H9 (cell line): ENCODE data around the gene PMEPA1. TPM values are rescaled to one million over a fixed set of nuclear protein-coding genes. Genes with fewer than 3 reads are reported as not detected.
A peak's percentile ranks its signal among the peaks of the same experiment; 100 is the strongest.

Experiments used
- DNase-seq: peaks from one replicate; pipeline ENCODE4 v3.0.0-alpha.2; 2017
- H2AFZ ChIP-seq: one replicate; pipeline ENCODE4 v1.6.1; 2013; ENCODE audit warnings: mild to moderate bottlenecking, low read length, control low read depth, moderate library complexity
- H2AK5ac ChIP-seq: 2 replicates; pipeline ENCODE4 v1.6.1; 2013; ENCODE audit warnings: low read length, control low read depth, mixed read lengths; ENCODE audit not compliant: insufficient read length
- H2BK120ac ChIP-seq: one replicate; pipeline ENCODE4 v1.6.1; 2013; ENCODE audit warnings: low read depth, mild to moderate bottlenecking, low read length, control low read depth, inconsistent platforms; ENCODE audit not compliant: poor library complexity, severe bottlenecking
- H2BK12ac ChIP-seq: 2 replicates; pipeline ENCODE4 v1.6.1; 2013; ENCODE audit warnings: low read length, control low read depth, mixed read lengths, low read depth; ENCODE audit not compliant: insufficient read length
- H2BK15ac ChIP-seq: 2 replicates; pipeline ENCODE4 v1.6.1; 2013; ENCODE audit warnings: low read depth, low read length, control low read depth
- H2BK20ac ChIP-seq: one replicate; pipeline ENCODE4 v1.6.1; 2013; ENCODE audit warnings: low read depth, mild to moderate bottlenecking, low read length, control low read depth, inconsistent platforms; ENCODE audit not compliant: poor library complexity, severe bottlenecking
- H2BK5ac ChIP-seq: 2 replicates; pipeline ENCODE4 v1.6.1; 2013; ENCODE audit warnings: low read length, control low read depth, mixed read lengths; ENCODE audit not compliant: insufficient read length
- H3K14ac ChIP-seq: 2 replicates; pipeline ENCODE4 v1.6.1; 2013; ENCODE audit warnings: low read length, control low read depth; ENCODE audit not compliant: insufficient read depth
- H3K18ac ChIP-seq: 2 replicates; pipeline ENCODE4 v1.6.1; 2013; ENCODE audit warnings: low read depth, mild to moderate bottlenecking, mixed read lengths, low read length, control low read depth; ENCODE audit not compliant: insufficient read length
- H3K23ac ChIP-seq: 2 replicates; pipeline ENCODE4 v1.6.1; 2013; ENCODE audit warnings: low read length, control low read depth, mixed read lengths, low read depth; ENCODE audit not compliant: insufficient read length
- H3K23me2 ChIP-seq: 2 replicates; pipeline ENCODE4 v1.6.1; 2013; ENCODE audit warnings: low read depth, mild to moderate bottlenecking, mixed read lengths, low read length, control low read depth; ENCODE audit not compliant: insufficient read length, poor library complexity, severe bottlenecking
- H3K27ac ChIP-seq: 2 replicates; pipeline ENCODE4 v1.5.1; 2013; ENCODE audit warnings: low read length, control low read depth, mixed read lengths, low read depth; ENCODE audit not compliant: insufficient read length
- H3K27me3 ChIP-seq: 2 replicates; pipeline ENCODE4 v1.6.1; 2013; ENCODE audit warnings: low read length, control low read depth, inconsistent platforms; ENCODE audit not compliant: insufficient read depth
- H3K4ac ChIP-seq: 2 replicates; pipeline ENCODE4 v1.6.1; 2013; ENCODE audit warnings: low read depth, mild to moderate bottlenecking, control low read depth, inconsistent platforms, low read length, moderate library complexity
- H3K4me1 ChIP-seq: 2 replicates; pipeline ENCODE4 v1.6.1; 2013; ENCODE audit warnings: low read length, control low read depth, inconsistent platforms; ENCODE audit not compliant: insufficient read depth
- H3K4me2 ChIP-seq: 2 replicates; pipeline ENCODE4 v1.6.1; 2013; ENCODE audit warnings: low read length, control low read depth, mixed read lengths; ENCODE audit not compliant: insufficient read length, insufficient read depth
- H3K56ac ChIP-seq: 2 replicates; pipeline ENCODE4 v1.6.1; 2013; ENCODE audit warnings: low read depth, mild to moderate bottlenecking, mixed read lengths, low read length, control low read depth; ENCODE audit not compliant: insufficient read length
- H3K79me1 ChIP-seq: 2 replicates; pipeline ENCODE4 v1.6.1; 2013; ENCODE audit warnings: low read depth, mild to moderate bottlenecking, moderate library complexity, low read length, control low read depth, inconsistent platforms; ENCODE audit not compliant: insufficient read depth, poor library complexity, severe bottlenecking
- H3K79me2 ChIP-seq: 2 replicates; pipeline ENCODE4 v1.6.1; 2013; ENCODE audit warnings: low read length, control low read depth, inconsistent platforms; ENCODE audit not compliant: insufficient read depth
- H3K9ac ChIP-seq: 2 replicates; pipeline ENCODE4 v1.6.1; 2013; ENCODE audit warnings: low read length, control low read depth, mixed read lengths; ENCODE audit not compliant: insufficient read length; ENCODE audit errors: extremely low read depth
- H3K9me3 ChIP-seq: one replicate; pipeline ENCODE4 v1.6.1; 2013; ENCODE audit warnings: low read depth, low read length, inconsistent platforms; ENCODE audit not compliant: control insufficient read depth
- H3T11ph ChIP-seq: one replicate; pipeline ENCODE4 v1.6.1; 2013; ENCODE audit warnings: mild to moderate bottlenecking, low read length, control low read depth, inconsistent platforms
- H4K20me1 ChIP-seq: one replicate; pipeline ENCODE4 v1.6.1; 2013; ENCODE audit not compliant: control insufficient read depth, insufficient read length, insufficient read depth
- H4K5ac ChIP-seq: 2 replicates; pipeline ENCODE4 v1.6.1; 2013; ENCODE audit warnings: low read depth, mild to moderate bottlenecking, mixed read lengths, low read length, control low read depth; ENCODE audit not compliant: insufficient read length
- H4K8ac ChIP-seq: replicated peaks from 2 replicates; pipeline ENCODE4 v1.6.1; 2013; ENCODE audit warnings: low read length, control low read depth, mixed read lengths, low read depth; ENCODE audit not compliant: insufficient read length
- H4K91ac ChIP-seq: 2 replicates; pipeline ENCODE4 v1.6.1; 2013; ENCODE audit warnings: low read depth, mild to moderate bottlenecking, moderate library complexity, mixed read lengths, low read length, control low read depth; ENCODE audit not compliant: insufficient read length
- H3K27ac Mint-ChIP-seq, 3 experiments: 2 replicates in 2 of 3; 3 replicates in 1 of 3; pipeline ENCODE4 v1.8.0; 2020 to 2021; ENCODE audit warnings: mixed read lengths in 3 of 3, mild to moderate bottlenecking in 1 of 3, moderate library complexity in 1 of 3
- H3K27me3 Mint-ChIP-seq: 2 replicates; pipeline ENCODE4 v1.8.0; 2021; ENCODE audit warnings: low read depth, mild to moderate bottlenecking, moderate library complexity, mixed read lengths
- H3K36me3 Mint-ChIP-seq, 3 experiments: 2 replicates in 2 of 3; 3 replicates in 1 of 3; pipeline ENCODE4 v1.8.0; 2020 to 2021; ENCODE audit warnings: low read depth in 3 of 3, mixed read lengths in 3 of 3; ENCODE audit not compliant: insufficient read depth in 1 of 3
- H3K4me1 Mint-ChIP-seq, 2 experiments: 2 replicates each; pipeline ENCODE4 v1.8.0; 2020; ENCODE audit warnings: mixed read lengths in 2 of 2
- H3K4me3 Mint-ChIP-seq, 2 experiments: 2 replicates in 1 of 2; 3 replicates in 1 of 2; pipeline ENCODE4 v1.8.0; 2020 to 2021; ENCODE audit warnings: mild to moderate bottlenecking in 2 of 2, mixed read lengths in 2 of 2, moderate library complexity in 1 of 2
- H3K9me3 Mint-ChIP-seq, 2 experiments: 2 replicates in 1 of 2; 3 replicates in 1 of 2; pipeline ENCODE4 v1.8.0; 2020; ENCODE audit warnings: mild to moderate bottlenecking in 2 of 2, mixed read lengths in 2 of 2, moderate library complexity in 1 of 2
- CTCF ChIP-seq: fragments of 200-600 bp; sonication (generic); conservative IDR thresholded peaks from 3 replicates; pipeline ENCODE4 v1.8.0; 2021; ENCODE audit warnings: antibody characterized with exemption, mild to moderate bottlenecking
- WGBS: extraction: QIAGEN DNeasy Blood & Tissue Kit; methylation state at CpG from one replicate; pipeline ENCODE4 v1.1.7; 2013; ENCODE audit warnings: missing lambda C conversion rate, low lambda C conversion rate, mixed read lengths; ENCODE audit not compliant: insufficient read length; ENCODE audit errors: extremely low coverage; 5-methylcytosine and 5-hydroxymethylcytosine counted together
- total RNA-seq: library from RNA; stranded (reverse); gene quantifications from 2 replicates; pipeline ENCODE4 v1.2.1, GENCODE V29; 2021

PMEPA1 gene
- total RNA-seq, 1 experiment from 2014 or later = 34.6 TPM

- peak; percentile 44 for DNase-seq
- no peak overlapping the region for H3K23ac ChIP-seq
- no peak overlapping the region for H2BK12ac ChIP-seq
- no peak overlapping the region for H4K91ac ChIP-seq
- H2BK15ac ChIP-seq = no peak overlapping the region
- no peaks in the 10 kb centered on the region for H3K27me3 ChIP-seq
- H3T11ph ChIP-seq = no peak overlapping the region
- TF ChIP-seq CTCF = no peak
- no peak overlapping the region for H3K56ac ChIP-seq
- H3K18ac ChIP-seq = no peak overlapping the region
- H2BK120ac ChIP-seq = no peak overlapping the region
- H3K27ac ChIP-seq = no peak overlapping the region
- H3K4me1 ChIP-seq = no peaks in the 10 kb centered on the region
- Mint-ChIP-seq H3K27ac (peak overlapping the region in 2 of 3 experiments; percentile 36 to 77; a peak in 4 of 7 replicates), H3K9me3 (no peaks in the 10 kb centered on the region), H3K4me1 (peaks cover 14 to 18% of the 10 kb centered on the region in 2 experiments), H3K27me3 (no peaks in the 10 kb centered on the region), H3K36me3 (peaks cover 21 to 46% (median 28%) of the 10 kb centered on the region in 3 experiments), H3K4me3 (no peak overlapping the region)
- H3K4me2 ChIP-seq = no peak overlapping the region
- no peak overlapping the region for H4K5ac ChIP-seq
- H2BK5ac ChIP-seq = no peak overlapping the region
- H2BK20ac ChIP-seq = no peak overlapping the region
- H2AK5ac ChIP-seq = no peak overlapping the region
- no peaks in the 10 kb centered on the region for H3K9me3 ChIP-seq
- WGBS = no CpG with 5 or more reads among the region's 22 CpGs
- H3K79me1 ChIP-seq = no peaks in the 10 kb centered on the region
- H2AFZ ChIP-seq = no peak overlapping the region
- no peak overlapping the region for H4K8ac ChIP-seq
- H3K4ac ChIP-seq = no peak overlapping the region
- no peaks in the 10 kb centered on the region for H3K79me2 ChIP-seq
- H3K14ac ChIP-seq = no peak overlapping the region
- H4K20me1 ChIP-seq = no peaks in the 10 kb centered on the region
- H3K23me2 ChIP-seq = no peaks in the 10 kb centered on the region
- no peak overlapping the region for H3K9ac ChIP-seq
These were observed 54.6 kb downstream of the PMEPA1 start for GRCh38 chr20:57654998-57655808.
